Tibial artery (tissue), 4 donors: ENCODE measurements around the gene SLC44A2.
"Not testable (repeated sequence)": the region's sequence is repeated elsewhere in the genome, so short reads cannot be mapped to it uniquely, and the experiment has no call there.

Experiments used
- DNase-seq, 2 donors: peaks; one replicate each; pipeline ENCODE4 v3.0.0-alpha.2; 2019
- H3K27ac ChIP-seq, 2 donors: fragments of 200-600 bp; sonication (generic) in 1 of 2; 1 replicate in 1 of 2; 2 replicates in 1 of 2; pipeline ENCODE4 v1.5.1; 2018 to 2019; ENCODE audit warnings: mild to moderate bottlenecking in 1 of 2
- H3K27me3 ChIP-seq, 2 donors: fragments of 200-600 bp; sonication (generic) in 1 of 2; one replicate each; pipeline versions ENCODE4 v1.5.1 to v1.6.0; 2016 to 2019
- H3K36me3 ChIP-seq, 3 donors: fragments of 200-600 bp; sonication (generic) in 2 of 3; one replicate each; pipeline ENCODE4 v1.5.1; 2016 to 2019; ENCODE audit warnings: mild to moderate bottlenecking in 2 of 3
- H3K4me1 ChIP-seq, 4 donors: fragments of 200-600 bp; sonication (generic) in 2 of 4; 1 replicate in 3 of 4; 2 replicates in 1 of 4; pipeline ENCODE4 v1.5.1; 2016 to 2019
- H3K4me3 ChIP-seq, 2 donors: fragments of 200-600 bp; sonication (generic) in 1 of 2; 1 replicate in 1 of 2; 2 replicates in 1 of 2; pipeline ENCODE4 v1.5.1; 2018 to 2019; ENCODE audit warnings: mild to moderate bottlenecking in 2 of 2
- H3K9me3 ChIP-seq, 3 donors: fragments of 200-600 bp; sonication (generic) in 1 of 3; one replicate each; pipeline ENCODE4 v1.5.1; 2016 to 2019
- intact Hi-C: fragments of 100-400 bp; cut with DNase I; formaldehyde crosslinking; loops from one replicate; pipeline ENCODE4 v1.15.0; 2023; ENCODE audit warnings: low total_unique reads
- TF ChIP-seq, protein P1 (sequence below), 2 experiments: fragments of 200-600 bp in 1 of 2; fragments of 450-650 bp in 1 of 2; IDR thresholded peaks; one replicate each; pipeline ENCODE4 v1.5.1; 2017 to 2019; ENCODE audit warnings: antibody characterized with exemption in 2 of 2, mild to moderate bottlenecking in 1 of 2, moderate library complexity in 1 of 2

Gene SLC44A2

DNA sequence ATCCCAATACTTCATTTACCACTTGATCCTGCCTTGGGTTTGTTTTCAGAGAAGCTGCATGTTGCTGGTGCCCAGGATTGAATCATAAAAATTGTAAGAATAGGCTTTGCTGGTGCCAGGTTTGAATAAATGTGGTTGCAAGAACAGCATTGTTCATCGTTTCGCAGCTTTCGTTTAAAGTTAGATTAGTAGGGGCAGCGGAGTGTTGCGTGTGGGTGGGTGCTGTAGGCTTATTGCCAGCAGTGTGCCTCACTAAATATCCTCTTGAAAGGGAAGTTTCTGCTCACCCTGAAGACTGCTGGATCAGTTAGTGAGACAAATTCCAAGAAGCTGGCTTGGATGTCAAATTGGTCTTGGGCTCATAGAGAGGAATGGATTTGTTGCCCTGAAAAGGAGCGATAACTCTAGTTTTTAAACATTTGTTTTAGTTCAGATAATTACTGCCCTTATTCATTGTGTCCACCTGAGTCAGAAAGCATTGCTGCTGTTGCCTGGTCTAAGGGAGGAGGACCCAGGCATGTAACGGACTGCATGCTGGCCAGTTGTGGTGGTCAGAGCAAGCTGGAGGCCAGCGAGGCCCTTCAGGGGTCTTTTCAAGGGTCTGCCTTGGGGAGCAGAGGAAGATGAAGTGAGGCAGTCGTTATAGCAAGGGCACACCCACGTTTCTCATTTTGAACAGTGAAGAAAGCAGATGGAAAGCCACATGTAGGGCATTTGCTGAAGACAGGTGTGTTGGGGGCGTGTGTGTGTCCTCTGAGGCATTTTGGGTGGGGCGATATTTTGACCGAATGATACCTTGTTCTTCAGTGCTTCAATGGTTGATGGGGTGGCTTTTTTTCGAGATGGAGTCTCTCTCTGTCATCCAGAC is 37.3 kb downstream of the SLC44A2 start:
- Histone ChIP-seq H3K4me3 (no peak overlapping the region), H3K27me3 (no peaks in the 10 kb centered on the region), H3K27ac (no peak overlapping the region), H3K36me3 (no peaks in the 10 kb centered on the region), H3K4me1 (peaks cover 0 to 54% (median 18%) of the 10 kb centered on the region in 4 donors), H3K9me3 (no peaks in the 10 kb centered on the region)
- TF ChIP-seq, protein P1, sequence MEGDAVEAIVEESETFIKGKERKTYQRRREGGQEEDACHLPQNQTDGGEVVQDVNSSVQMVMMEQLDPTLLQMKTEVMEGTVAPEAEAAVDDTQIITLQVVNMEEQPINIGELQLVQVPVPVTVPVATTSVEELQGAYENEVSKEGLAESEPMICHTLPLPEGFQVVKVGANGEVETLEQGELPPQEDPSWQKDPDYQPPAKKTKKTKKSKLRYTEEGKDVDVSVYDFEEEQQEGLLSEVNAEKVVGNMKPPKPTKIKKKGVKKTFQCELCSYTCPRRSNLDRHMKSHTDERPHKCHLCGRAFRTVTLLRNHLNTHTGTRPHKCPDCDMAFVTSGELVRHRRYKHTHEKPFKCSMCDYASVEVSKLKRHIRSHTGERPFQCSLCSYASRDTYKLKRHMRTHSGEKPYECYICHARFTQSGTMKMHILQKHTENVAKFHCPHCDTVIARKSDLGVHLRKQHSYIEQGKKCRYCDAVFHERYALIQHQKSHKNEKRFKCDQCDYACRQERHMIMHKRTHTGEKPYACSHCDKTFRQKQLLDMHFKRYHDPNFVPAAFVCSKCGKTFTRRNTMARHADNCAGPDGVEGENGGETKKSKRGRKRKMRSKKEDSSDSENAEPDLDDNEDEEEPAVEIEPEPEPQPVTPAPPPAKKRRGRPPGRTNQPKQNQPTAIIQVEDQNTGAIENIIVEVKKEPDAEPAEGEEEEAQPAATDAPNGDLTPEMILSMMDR (IDR thresholded peaks at IDR 0.05): no peak
- intact Hi-C loops: no loop called here
- DNase-seq: no peak

DNA sequence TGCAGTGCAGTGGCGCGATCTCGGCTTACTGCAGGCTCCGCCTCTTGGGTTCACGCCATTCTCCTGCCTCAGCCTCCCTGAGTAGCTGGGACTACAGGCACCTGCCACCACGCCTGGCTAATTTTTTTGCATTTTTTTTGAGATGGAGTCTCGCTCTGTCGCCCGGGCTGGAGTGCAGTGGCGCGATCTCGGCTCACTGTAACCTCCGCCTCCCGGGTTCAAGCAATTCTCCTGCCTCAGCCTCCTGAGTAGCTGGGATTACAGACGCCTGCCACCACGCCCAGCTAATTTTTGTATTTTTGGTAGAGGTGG is 37.9 kb downstream of the SLC44A2 start:
- intact Hi-C loops, H3K27me3 ChIP-seq, H3K9me3 ChIP-seq, H3K4me3 ChIP-seq, H3K27ac ChIP-seq, H3K36me3 ChIP-seq, DNase-seq: not testable (repeated sequence)
- H3K4me1 ChIP-seq: peaks cover 0 to 55% (median 21%) of the 10 kb centered on the region in 4 donors

DNA sequence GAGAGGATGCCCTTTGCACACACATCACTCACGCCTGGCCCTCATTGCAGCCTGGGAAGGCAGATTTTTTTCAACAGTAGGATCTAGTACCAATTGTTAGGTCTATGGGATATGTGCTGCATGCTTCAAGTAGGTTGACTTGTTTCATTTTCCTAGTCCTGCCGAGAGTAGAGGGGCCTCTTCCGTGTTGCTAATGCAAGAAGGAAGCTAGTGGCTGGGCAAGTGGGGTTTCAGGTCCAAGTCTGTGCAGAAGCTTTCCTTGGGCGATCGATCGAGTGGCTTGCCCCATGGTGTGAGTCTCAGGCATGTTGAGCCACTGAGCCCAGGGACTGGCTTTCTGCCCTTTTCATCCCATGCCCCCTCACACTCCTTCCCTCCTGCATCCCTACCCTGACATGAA is 42.5 kb downstream of the SLC44A2 start:
- intact Hi-C loops: no loop called here
- H3K4me3 ChIP-seq: no peak overlapping the region
- TF ChIP-seq, protein P1 (IDR thresholded peaks at IDR 0.05): no peak

DNA sequence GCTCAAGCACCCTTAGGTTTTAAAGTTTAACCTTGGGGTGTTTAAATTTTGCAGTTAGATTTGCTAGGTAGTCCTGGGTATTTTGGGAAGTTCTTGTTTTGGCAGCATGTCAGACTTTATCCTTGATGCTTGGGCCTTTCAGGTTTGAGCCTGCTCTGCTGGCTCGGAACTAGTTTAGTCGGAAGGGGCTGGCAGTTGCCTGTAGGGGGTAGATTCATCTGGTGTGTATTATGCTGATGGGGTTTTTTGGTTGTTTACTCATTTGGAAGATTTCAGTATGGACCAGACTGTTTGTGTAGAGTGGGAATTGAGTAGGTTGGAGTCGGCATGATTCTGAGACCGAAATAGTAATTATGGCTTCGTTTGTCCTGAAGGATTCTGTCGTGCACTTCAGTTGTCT is 43.9 kb downstream of the SLC44A2 start:
- TF ChIP-seq, protein P1 (IDR thresholded peaks at IDR 0.05): no peak
- peaks cover 23 to 35% (median 25%) of the 10 kb centered on the region in 3 donors for H3K36me3 ChIP-seq
- intact Hi-C loops: no loop called here
- H3K27ac ChIP-seq: no peak overlapping the region
- DNase-seq: no peak
- H3K4me3 ChIP-seq: no peak overlapping the region
- no peaks in the 10 kb centered on the region for H3K27me3 ChIP-seq
- no peaks in the 10 kb centered on the region for H3K9me3 ChIP-seq
- H3K4me1 ChIP-seq: peaks cover 0 to 24% (median 14%) of the 10 kb centered on the region in 4 donors

More for the DNA sequence above, 42.5 kb downstream of the SLC44A2 start:
- Histone ChIP-seq H3K4me1 (peaks cover 0 to 36% (median 20%) of the 10 kb centered on the region in 4 donors), H3K27ac (no peak overlapping the region), H3K9me3 (no peaks in the 10 kb centered on the region), H3K27me3 (no peaks in the 10 kb centered on the region), H3K36me3 (peaks cover 15 to 24% (median 18%) of the 10 kb centered on the region in 3 donors)
- no peak for DNase-seq

DNA sequence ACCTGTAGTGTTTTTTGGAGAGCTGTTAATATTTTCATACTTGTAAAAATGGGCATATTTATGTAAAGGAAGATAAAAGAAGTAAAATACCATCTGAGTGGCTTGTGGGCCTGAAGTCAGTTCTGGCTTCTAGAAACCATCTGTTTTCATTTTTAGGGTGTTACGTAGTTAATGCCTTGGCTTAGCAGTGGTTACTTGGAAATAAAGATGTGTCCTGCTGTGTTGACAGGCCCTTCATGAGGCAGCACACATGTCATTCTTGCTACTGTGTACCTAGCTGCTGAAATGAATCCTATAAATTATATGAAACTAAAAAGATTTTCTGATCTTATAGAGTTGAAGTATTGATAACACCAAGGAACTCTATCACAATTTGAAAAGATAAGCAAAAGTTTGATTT is 44.8 kb downstream of the SLC44A2 start:
- no peak for DNase-seq
- peaks cover 23 to 40% (median 29%) of the 10 kb centered on the region in 3 donors for H3K36me3 ChIP-seq
- no peak overlapping the region for H3K4me3 ChIP-seq
- no peaks in the 10 kb centered on the region for H3K9me3 ChIP-seq
- TF ChIP-seq, protein P1 (IDR thresholded peaks at IDR 0.05): no peak
- H3K27me3 ChIP-seq: no peaks in the 10 kb centered on the region
- intact Hi-C loops: no loop called here
- H3K4me1 ChIP-seq: peaks cover 0 to 22% (median 14%) of the 10 kb centered on the region in 4 donors
- H3K27ac ChIP-seq: no peak overlapping the region
